Gastroesophageal sphincter (tissue), 3 donors: Measurements from ENCODE around the gene CLEC4A.

ENCODE experiments used
- EP300 ChIP-seq: sonication (generic); formaldehyde crosslinking; IDR thresholded peaks from one replicate; pipeline ENCODE4 v1.6.1; 2017; ENCODE audit warnings: antibody characterized with exemption, mild to moderate bottlenecking
- TF ChIP-seq, protein P1 (sequence below), 4 experiments: fragments of 200-600 bp in 2 of 4; fragments of 450-650 bp in 2 of 4; sonication (generic) in 1 of 4; IDR thresholded peaks; one replicate each; pipeline ENCODE4 v1.5.1; 2017 to 2019; ENCODE audit warnings: antibody characterized with exemption in 4 of 4, mild to moderate bottlenecking in 2 of 4, moderate library complexity in 2 of 4

DNA sequence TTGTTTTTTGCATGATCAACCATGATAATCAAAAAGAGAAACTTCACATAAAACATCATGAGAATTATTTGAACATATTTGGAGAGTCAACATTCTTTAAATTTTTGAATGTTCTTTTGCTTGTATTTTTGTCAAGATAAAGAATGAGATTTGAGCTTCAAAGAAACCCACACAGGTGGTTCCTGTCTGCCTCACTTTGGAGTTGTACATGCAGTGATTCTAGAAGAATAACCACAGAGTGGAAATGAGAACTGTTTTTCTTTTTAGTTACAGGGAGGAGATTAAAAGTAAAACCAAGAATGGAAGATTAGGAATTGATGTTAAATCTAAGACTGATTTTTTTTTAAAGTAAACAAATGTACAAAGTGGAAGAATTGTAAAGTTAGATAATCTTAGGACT, 31.1 kb downstream of the CLEC4A start:
- TF ChIP-seq EP300: no peak
- TF ChIP-seq, protein P1, sequence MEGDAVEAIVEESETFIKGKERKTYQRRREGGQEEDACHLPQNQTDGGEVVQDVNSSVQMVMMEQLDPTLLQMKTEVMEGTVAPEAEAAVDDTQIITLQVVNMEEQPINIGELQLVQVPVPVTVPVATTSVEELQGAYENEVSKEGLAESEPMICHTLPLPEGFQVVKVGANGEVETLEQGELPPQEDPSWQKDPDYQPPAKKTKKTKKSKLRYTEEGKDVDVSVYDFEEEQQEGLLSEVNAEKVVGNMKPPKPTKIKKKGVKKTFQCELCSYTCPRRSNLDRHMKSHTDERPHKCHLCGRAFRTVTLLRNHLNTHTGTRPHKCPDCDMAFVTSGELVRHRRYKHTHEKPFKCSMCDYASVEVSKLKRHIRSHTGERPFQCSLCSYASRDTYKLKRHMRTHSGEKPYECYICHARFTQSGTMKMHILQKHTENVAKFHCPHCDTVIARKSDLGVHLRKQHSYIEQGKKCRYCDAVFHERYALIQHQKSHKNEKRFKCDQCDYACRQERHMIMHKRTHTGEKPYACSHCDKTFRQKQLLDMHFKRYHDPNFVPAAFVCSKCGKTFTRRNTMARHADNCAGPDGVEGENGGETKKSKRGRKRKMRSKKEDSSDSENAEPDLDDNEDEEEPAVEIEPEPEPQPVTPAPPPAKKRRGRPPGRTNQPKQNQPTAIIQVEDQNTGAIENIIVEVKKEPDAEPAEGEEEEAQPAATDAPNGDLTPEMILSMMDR (IDR thresholded peaks at IDR 0.05): no peak
